Astrocyte (in vitro differentiated cells and primary cell): ENCODE measurements around the gene RPS6KA2.

Source experiments
- CTCF ChIP-seq: IDR thresholded peaks from 2 replicates; pipeline ENCODE4 v1.5.1; 2011; ENCODE audit warnings: low read depth, mild to moderate bottlenecking, inconsistent platforms, low read length, moderate library complexity; ENCODE audit not compliant: insufficient read depth
- EZH2 ChIP-seq: IDR thresholded peaks from 2 replicates; pipeline ENCODE4 v1.6.1; 2012; ENCODE audit warnings: mild to moderate bottlenecking, low read length, inconsistent platforms; ENCODE audit not compliant: insufficient read depth

DNA sequence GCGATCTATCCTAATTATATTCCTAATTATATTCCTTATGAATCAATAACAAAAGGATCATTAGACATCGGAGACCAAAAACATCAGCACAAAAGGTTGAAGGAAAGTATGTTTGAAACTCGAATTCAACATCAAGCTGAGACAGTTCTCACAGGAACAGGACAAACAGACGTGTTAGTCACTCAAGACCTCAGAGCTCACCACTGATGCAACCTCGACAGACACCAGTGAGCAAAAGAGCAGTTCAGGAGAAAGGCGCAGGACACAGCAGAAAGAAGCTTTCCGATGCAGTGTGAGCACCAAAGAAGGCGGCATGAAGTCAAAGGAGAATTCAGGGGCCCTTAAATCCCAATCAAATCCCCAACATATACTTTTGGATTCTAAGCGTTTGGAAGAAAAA lies 34.2 kb downstream of the RPS6KA2 start:
- no peak for TF ChIP-seq CTCF
- no peak for TF ChIP-seq EZH2
